T1000 (cell line): ENCODE results near the gene TRPV4.

Experiments used
- DNase-seq: peaks from one replicate; lab custom pipeline; 2025; ENCODE audit warnings: mixed read lengths; lab: John Stamatoyannopoulos, UW

Gene TRPV4

GRCh38 chr12:109739747-109740693 lies 93.2 kb downstream of the TRPV4 start:
- DNase-seq = no peak

GRCh38 chr12:109738878-109739665 lies 94.1 kb downstream of the TRPV4 start:
- DNase-seq = no peak

- no peak for DNase-seq
Measured at GRCh38 chr12:109738209-109738608, 95.0 kb downstream of the TRPV4 start.

GRCh38 chr12:109737631-109738030 lies 95.6 kb downstream of the TRPV4 start:
- no peak for DNase-seq

- no peak for DNase-seq
Measured at GRCh38 chr12:109737126-109737525, 96.1 kb downstream of the TRPV4 start.

GRCh38 chr12:109736552-109737108 lies 96.6 kb downstream of the TRPV4 start:
- no peak for DNase-seq

GRCh38 chr12:109735825-109736551 lies 97.2 kb downstream of the TRPV4 start:
- DNase-seq = no peak

- DNase-seq = no peak
Measured at GRCh38 chr12:109735051-109735521, 98.1 kb downstream of the TRPV4 start.

- no peak for DNase-seq
Measured at GRCh38 chr12:109734219-109735000, 98.8 kb downstream of the TRPV4 start.
